Raji (cell line): ENCODE measurements around the gene SPRY1.

ENCODE experiments used
- POLR2A ChIP-seq: IDR thresholded peaks from 2 replicates; pipeline ENCODE4 v1.6.1; 2011; ENCODE audit warnings: low read depth, low read length, control low read depth; ENCODE audit not compliant: insufficient read depth

Gene SPRY1

DNA sequence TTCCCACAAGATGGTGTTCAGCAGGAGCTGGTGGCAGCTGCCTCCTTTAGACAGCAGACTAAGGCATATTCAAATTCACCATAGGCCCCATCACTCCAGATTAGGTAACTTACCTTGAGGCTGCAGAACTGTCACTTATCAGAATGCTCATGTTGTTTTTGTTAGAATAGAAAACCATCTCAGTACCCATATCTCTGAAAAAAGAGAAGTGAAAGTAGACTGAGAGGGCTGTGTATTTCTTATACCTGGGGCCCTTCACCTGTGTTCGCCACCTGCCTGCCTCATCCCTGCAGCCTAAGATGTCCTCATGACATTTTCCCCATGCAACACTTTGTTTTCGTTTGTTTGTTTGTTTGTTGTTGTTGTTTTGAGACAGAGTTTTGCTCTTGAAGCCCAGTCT lies 32.9 kb upstream of the SPRY1 start:
- TF ChIP-seq POLR2A, result no peak

DNA sequence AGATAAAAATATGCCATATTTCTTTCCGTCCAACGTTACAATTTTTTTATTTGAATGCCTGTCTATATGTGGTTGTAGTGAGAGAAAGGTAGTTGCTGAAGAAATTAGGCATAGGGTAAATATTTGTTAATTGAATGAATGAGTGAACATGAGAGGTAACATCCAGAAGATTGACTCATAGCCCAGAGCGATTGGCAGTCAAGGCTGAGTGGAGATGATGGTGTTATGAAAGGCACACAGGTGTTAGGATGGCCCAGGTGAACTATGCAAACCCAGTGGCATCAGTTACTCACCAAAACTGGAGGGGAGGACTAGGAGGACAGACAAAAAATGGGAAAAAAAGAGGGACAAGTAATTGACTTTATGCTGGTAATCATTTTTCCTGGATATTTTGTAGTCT lies 31.7 kb upstream of the SPRY1 start:
- no peak for TF ChIP-seq POLR2A

DNA sequence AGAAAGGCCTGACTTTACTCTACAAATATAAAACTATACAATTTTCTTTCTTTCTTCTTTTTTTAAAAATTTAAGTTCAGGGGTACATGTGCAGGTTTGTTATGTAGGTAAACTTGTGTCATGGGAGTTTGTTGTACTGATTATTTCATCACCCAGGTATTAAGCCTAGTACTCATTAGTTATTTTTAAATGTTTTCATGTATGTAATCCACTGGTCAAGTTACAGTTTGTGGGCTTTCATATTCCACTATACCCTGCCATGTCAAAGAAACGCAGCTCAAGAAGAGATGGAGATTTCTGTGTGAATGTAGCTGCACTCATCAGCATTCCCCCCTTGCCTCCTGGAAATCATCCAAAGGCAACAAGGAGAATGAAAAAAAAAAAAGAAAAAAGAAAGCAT lies 31.2 kb upstream of the SPRY1 start:
- no peak for TF ChIP-seq POLR2A

DNA sequence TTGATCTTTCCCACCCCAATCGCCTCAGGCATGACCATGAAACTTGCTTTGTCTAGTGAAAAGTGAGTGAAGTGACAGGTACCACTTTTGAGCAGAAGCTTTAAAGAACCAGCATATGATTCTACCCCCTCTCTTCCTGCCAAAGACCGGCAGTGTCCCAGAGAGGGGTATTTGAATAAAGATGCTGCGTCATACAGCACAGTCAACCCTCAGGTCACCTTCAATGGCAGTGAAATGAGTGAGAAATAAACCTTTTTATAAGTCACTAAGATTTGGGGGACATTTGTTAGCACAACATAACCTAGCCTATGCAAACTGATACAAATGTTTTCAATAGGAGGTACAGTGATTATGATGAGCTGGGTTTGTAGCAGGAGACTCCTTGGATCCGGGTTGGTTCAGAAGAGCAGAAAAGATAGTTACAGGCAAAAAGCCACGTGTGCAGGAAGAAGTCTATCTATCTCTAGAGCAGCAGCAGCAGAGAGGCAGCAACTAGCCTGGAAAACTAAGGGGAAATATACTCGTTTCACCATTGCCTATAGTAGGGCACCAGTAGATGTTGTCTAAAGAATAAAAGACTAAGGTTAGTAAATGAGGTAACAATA lies 30.3 kb upstream of the SPRY1 start:
- TF ChIP-seq POLR2A, result no peak

DNA sequence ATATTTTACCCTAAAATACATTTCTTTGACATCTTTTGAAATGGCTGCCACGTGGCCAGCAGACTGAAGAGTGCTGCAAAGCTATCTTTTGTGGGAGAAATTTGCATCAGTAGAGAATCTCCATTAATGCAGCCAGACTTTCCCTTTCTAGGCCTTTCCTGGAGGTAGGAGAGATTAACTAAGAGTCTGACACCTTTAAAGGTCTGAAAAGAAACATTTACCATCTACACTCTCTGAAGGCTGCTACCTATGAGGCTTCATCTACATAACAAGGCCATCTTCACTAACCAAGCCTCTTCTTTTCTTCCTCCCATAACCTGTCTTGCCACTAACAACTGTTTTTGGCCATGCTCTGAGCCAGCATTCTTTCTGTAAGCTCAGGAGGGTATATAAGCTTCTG lies 17.8 kb upstream of the SPRY1 start:
- no peak for TF ChIP-seq POLR2A

DNA sequence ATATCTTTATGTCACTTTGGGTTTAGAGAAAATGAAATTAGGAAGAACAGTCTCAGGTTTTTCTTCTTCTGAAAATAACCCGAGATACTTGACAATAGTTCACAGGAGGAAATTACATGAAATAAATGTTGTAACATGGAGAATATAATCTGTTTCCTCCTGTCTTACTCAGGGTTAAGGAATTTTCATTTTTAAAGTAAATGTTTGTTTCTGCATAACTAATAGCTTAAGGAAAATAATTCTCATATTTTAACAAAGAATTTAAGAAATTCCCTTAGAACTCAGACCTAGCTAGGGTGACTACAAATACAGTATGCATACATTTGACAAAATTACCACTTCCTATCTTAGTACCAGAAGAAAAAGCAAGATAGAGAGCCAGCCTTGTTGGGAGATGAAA lies 17.2 kb upstream of the SPRY1 start:
- TF ChIP-seq POLR2A, result no peak

DNA sequence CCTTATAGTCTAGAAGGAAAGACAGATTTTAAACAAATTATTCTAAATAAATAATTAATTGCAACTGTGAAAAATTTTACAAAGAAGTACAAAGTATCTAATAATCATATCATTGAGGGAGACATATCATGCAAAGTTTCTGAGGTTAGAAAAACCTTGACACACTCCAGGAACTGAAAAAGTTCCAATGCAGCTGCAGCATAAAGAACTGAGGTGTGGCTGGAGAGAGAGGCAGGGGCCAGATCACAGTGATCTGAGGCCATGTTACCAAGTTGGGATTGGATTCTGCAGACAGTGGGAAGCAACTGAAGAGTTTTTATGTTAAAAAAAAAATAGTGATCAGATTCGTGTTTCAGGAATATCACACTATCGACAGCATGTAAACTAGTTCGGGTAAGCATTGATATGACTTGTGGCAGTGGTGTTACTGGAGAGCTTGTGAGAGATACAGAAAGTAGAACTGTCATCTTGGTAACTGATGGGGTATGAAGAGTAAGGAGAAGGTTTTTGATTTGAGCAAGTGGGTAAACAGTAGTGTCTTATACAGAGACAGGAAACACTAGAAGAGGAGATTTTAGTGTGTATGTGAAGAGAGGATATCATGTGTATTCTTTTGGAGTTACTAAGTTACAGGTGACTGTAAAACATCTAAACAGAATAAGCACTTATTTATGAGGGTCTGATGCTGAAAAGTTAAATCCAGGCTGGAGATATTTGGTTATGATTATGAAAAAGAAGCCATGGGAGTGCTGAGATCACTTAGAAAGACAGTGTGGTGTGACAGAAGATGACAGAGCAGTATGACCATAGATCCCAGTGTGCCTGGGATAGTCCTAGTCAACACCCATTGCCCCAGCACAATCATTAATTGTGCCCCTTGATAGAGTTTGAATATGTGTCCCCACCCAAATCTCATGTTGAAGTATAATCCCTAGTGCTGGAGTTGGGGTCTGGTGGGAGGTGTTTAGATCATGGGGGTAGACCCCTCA lies 15.6 kb upstream of the SPRY1 start:
- TF ChIP-seq POLR2A, result no peak

DNA sequence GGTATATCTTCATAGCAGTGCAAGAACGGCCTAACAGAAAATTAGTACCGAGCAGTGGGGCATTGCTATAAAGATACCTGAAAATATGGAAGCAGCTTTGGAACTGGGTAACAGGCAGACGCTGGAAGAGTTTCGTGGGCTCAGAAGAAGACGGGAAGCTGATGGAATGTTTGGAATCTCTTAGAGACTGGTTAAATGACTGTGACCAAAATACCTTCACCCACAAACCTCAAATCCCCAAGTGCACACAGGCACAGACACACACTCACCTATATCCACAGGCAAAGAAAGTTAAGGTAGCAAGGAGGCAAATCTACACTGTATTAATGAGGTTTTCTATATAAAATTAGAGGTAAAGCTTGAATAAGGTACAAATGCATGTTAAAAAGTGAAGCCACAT lies 14.6 kb upstream of the SPRY1 start:
- no peak for TF ChIP-seq POLR2A

DNA sequence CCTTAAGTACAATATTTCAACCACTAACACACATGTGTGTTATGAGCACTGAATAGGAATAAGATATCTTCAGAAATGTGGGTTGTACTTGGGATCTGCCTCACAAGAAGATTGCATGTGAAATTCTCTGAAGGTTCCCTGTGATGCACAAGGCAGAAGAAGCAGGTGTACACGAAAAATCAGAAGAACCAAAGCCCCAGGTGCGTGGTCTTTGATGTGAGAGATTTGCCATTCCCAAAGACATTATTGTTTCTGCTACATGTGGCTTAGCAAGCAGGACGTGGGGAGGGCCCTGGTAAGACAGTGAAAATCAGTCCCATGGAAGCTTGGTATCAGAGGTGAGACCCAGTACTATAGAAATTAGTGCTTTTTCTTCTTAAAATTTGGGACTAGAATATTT lies 13.0 kb upstream of the SPRY1 start:
- TF ChIP-seq POLR2A, result no peak

DNA sequence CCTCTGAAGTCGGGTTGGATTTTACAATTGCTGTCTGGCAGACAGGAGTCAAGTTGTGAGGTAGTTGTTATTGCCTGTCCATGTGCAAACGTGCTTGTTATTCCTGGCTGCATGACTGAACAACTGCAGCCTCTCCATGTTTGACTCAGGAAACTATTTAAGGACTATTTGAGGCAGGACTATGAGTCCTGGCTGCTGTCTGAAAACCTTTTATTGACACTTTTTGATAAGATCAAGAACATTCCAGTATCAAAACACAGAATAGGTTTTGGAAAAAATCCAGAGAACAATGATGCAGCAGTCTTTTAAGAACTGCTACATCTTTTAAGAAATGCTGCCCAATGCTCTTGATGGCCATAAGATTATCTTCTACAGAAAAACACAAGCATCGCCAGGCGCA lies 10.0 kb upstream of the SPRY1 start:
- TF ChIP-seq POLR2A, result no peak

DNA sequence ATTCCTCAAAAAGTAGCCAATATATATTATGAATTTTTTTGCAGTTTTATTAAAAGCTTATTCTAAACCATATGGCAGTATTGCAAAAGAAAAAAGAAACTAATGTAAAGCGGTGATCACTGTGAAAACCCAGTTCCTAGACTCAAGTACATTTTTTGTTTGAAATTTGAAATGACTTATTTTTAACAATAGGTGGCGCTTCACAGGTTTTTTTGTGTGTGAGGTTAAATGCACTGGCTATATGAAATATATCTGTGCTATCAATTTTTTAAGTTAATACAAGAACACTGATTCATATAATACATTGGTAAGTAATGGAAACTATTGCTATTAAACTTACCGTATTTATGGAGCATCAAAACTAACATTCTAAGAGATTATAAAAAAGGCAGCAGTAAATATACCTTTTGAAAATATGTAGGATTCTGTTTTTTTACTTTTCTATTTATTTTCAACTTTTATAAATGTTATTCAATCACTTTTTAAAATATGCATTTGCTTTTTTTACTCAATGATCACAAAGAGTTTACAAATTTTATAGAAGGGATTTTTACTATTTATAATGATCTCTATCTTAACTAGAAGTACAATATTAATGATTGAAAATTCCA lies 5.6 kb upstream of the SPRY1 start:
- no peak for TF ChIP-seq POLR2A

DNA sequence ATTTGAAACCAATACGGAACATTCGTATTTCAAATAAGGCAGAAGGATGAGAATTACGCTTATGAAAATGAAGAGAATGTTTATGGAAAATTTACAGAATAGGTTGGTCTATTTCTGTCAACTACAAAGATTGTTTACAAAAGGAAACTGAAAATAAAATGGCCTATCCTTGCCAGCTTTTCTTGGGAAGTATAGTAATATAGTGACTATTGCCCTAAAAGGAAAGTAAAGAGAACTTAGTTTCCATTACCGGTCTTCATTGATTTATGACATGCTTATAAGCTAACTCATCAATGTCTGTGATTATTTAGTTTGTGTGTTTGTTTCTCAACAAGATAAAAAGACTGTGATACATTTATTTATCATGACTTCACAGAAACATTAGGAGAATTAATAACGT lies 2.9 kb upstream of the SPRY1 start:
- no peak for TF ChIP-seq POLR2A

DNA sequence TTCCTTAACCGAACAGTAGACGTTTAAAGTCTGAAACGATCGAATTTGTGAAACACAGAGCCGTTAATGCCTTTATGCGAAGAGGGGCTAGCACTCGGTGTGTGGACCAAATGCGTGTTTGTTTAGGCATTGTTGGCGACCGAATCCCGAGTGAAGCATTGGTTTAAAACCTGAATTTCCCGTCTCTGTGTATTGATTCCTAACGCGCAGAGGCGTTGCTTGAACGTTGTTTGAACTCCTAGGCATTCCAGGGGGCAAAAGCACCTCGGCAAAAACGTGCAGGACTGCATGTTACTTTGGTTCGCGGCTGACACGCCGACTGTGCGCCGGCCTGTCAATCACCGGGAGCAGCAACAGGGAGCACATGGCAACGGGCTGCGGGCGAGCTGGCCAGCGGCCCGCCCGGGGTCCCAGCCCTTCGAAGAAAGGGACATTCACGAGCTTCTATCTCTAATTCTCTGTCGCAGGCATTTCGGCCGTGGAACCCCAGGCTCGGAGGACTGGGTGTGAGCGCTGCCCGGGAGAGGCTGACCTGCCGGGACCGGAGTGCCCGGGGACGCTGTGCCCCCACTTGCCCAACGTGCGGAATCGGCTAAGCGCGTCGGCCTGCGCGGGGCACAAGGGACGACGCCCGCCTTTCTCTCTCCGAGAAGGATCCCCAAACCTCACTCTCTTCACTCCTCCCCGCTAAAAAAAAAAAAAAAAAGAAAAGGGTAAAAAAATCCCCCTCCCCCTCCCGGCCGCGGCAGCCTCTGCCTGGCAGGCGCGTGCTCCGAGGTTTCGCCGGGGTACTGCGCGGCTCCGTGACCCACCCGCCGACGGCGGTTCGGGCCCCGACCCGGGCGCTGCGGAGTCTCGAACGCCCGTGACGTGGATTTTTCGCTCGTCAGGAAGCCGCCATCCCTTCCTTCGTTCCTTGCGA lies 810 bp downstream of the SPRY1 start:
- TF ChIP-seq POLR2A, result no peak

DNA sequence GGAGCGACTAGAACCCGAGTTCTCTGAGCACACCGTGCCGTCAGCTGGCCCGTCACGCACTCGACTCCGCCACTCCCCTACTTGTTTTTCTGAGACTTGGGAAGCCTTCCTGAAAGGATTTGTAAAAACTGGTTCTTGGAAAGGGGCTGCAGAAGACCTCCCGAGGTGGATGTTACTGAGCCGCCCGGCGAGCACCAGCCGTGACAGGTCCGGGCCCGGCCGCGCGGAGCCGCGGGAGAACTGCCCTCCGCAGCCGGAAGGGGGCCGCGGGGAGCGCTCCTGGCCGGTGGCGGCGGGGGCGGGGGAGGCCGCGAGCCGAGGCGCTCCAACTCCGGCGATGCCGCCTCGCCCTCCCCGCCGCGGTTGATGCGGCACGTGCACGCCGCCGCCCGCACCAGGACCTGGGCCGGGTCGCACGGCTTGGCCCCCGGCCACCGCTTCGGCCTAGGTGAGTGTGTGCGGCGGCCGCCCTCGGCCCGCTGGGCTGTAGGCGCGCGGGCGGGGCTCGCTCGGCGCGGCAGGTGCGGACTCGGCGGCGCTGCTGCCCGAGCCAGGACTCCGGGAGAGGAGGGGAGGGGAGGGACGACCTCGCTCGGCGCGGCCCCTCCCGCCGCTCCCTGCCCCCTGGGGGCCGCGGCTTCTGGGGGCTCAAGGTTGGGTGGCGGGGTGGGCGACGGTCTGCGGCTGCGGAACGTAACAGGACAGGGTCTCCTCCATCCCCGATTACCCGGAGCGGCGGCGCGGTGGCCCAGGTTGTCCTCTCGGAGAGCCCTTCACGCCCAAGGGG lies 1.7 kb downstream of the SPRY1 start:
- TF ChIP-seq POLR2A, result no peak

DNA sequence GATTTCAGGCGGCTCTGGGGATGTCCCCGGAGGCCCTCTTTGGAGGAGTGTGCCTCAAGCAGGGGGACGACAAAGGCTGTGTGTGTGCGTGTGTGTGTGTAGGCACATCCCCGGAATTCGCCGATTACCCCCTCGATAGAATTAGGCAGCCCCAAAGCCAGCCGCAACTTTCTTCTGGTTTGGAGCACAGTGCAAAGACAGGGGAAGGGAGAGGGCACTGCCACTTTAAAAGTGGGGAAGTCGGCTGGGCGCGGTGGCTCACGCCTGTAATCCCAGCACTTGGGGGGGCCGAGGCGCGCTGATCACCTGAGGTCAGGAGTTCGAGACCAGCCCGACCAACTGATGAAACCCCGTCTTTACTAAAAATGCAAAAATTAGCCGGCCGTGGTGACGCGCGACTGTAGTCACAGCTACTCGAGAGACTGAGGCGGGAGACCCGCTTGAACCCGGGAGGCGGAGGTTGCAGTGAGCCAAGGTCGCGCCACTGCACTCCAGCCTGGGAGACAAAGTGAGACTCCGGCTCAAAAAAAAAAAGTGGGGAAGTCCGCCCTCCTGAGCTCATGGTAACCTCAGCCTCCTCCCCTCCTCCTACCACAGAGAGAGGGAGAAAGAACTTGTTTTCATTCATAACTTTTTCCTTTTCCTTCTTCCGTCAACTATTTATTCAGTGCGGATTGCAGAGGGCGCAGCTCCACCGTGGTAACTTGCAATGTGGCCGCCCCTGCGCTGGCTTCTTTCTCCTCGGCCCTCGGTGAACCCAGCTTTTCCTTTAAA lies 2.4 kb downstream of the SPRY1 start:
- TF ChIP-seq POLR2A, result no peak
